HL-60 (cell line): Measurements from ENCODE around the gene ERCC2.

ENCODE experiments used
- DNase-seq, 2 experiments: peaks; one replicate each; pipeline ENCODE4 v3.0.0-alpha.2; 2010 to 2020; ENCODE audit warnings: low read depth in 1 of 2, low spot score in 1 of 2
- H3K27ac ChIP-seq: fragments of 250-450 bp; sonication (Bioruptor Pico); replicated peaks from 2 replicates; pipeline ENCODE4 v1.5.1; 2020; ENCODE audit warnings: mild to moderate bottlenecking, moderate library complexity
- H3K27me3 ChIP-seq: fragments of 250-450 bp; sonication (Bioruptor Pico); 2 replicates; pipeline ENCODE4 v1.5.1; 2021; ENCODE audit warnings: mild to moderate bottlenecking, moderate library complexity; ENCODE audit not compliant: insufficient read depth, poor library complexity, severe bottlenecking
- H3K4me3 ChIP-seq: replicated peaks from 2 replicates; pipeline ENCODE4 v1.5.1; 2011; ENCODE audit warnings: mild to moderate bottlenecking, control low read depth, low read length; ENCODE audit not compliant: insufficient read depth
- GABPA ChIP-seq: IDR thresholded peaks from 2 replicates; pipeline ENCODE4 v1.6.1; 2012; ENCODE audit warnings: low read depth
- POLR2AphosphoS5 ChIP-seq: IDR thresholded peaks from 2 replicates; pipeline ENCODE4 v1.6.1; 2012; ENCODE audit warnings: low read depth
- REST ChIP-seq: IDR thresholded peaks from 2 replicates; pipeline ENCODE4 v1.6.1; 2012; ENCODE audit warnings: low read depth; ENCODE audit not compliant: insufficient replicate concordance
- SPI1 ChIP-seq: IDR thresholded peaks from 2 replicates; pipeline ENCODE4 v1.6.1; 2012; ENCODE audit warnings: low read depth, mild to moderate bottlenecking, borderline replicate concordance
- TF ChIP-seq, protein P1 (sequence below): IDR thresholded peaks from one replicate; pipeline ENCODE4 v1.5.1; 2011; ENCODE audit warnings: low read length, control low read depth, inconsistent platforms; ENCODE audit not compliant: insufficient read depth

ERCC2 gene

DNA sequence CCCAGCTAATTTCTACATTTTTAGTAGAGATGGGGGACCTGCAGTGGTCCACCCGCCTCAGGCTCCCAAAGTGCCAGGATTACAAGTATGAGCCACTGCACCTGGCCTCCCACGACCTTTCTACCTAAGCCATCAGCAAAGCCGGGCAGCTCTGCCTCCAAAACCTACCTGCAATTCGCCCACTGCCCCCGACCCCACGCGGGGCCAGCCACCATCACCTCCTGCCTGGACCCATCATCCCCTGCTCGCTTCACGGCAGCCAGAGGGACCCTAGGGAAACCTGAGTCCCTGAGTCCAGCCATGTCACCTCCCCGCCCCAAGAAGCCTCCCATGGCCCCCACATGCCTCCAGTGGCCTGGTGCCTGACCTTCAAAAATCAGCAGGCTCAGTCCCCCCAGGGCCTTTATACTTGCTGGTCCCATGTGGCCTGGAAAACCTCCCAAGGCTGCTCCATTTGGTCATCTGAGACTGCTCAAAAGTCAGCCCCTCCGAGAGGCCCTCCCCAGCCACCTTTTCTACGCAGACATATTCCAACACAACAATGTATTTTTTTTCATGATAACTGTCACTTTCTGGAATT lies 12.1 kb downstream of the ERCC2 start:
- no peak overlapping the region for H3K27ac ChIP-seq
- DNase-seq: no peak
- H3K27me3 ChIP-seq: no peaks in the 10 kb centered on the region
- H3K4me3 ChIP-seq: no peak overlapping the region
- TF ChIP-seq, protein P1, sequence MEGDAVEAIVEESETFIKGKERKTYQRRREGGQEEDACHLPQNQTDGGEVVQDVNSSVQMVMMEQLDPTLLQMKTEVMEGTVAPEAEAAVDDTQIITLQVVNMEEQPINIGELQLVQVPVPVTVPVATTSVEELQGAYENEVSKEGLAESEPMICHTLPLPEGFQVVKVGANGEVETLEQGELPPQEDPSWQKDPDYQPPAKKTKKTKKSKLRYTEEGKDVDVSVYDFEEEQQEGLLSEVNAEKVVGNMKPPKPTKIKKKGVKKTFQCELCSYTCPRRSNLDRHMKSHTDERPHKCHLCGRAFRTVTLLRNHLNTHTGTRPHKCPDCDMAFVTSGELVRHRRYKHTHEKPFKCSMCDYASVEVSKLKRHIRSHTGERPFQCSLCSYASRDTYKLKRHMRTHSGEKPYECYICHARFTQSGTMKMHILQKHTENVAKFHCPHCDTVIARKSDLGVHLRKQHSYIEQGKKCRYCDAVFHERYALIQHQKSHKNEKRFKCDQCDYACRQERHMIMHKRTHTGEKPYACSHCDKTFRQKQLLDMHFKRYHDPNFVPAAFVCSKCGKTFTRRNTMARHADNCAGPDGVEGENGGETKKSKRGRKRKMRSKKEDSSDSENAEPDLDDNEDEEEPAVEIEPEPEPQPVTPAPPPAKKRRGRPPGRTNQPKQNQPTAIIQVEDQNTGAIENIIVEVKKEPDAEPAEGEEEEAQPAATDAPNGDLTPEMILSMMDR: no peak
- TF ChIP-seq GABPA (no peak), POLR2AphosphoS5 (no peak), SPI1 (no peak), REST (no peak)

DNA sequence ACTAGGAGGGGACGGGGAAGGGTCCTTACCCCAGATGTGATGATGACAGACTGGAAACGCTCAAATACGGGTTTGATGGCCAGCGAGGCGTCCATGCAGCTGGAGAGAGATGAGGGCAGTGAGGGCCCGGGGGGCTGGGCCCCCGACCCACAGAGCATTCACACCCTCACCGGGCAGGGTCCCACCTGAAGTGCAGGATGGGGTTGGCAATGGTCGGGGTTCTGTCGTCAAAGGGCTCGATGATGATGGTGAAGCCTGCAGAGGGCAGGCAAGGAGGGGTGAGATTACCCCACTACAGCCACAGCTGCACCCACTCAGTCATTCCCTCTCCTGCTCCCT lies 13.0 kb downstream of the ERCC2 start:
- no peak overlapping the region for H3K4me3 ChIP-seq
- H3K27me3 ChIP-seq: no peaks in the 10 kb centered on the region
- no peak for DNase-seq
- TF ChIP-seq REST (no peak), SPI1 (no peak), POLR2AphosphoS5 (no peak), GABPA (no peak)
- TF ChIP-seq, protein P1: no peak
- no peak overlapping the region for H3K27ac ChIP-seq

GRCh38 chr19:45356760-45357444 lies 13.5 kb downstream of the ERCC2 start:
- Histone ChIP-seq H3K4me3 (no peak overlapping the region), H3K27ac (no peak overlapping the region), H3K27me3 (no peaks in the 10 kb centered on the region)
- DNase-seq: no peak
- TF ChIP-seq, protein P1: no peak
- TF ChIP-seq SPI1 (no peak), POLR2AphosphoS5 (no peak), GABPA (no peak), REST (no peak)
